Measurements from ENCODE around the gene TRPT1.
A peak's percentile ranks its signal among the peaks of the same experiment; 100 is the strongest.

TRPT1 gene

DNA sequence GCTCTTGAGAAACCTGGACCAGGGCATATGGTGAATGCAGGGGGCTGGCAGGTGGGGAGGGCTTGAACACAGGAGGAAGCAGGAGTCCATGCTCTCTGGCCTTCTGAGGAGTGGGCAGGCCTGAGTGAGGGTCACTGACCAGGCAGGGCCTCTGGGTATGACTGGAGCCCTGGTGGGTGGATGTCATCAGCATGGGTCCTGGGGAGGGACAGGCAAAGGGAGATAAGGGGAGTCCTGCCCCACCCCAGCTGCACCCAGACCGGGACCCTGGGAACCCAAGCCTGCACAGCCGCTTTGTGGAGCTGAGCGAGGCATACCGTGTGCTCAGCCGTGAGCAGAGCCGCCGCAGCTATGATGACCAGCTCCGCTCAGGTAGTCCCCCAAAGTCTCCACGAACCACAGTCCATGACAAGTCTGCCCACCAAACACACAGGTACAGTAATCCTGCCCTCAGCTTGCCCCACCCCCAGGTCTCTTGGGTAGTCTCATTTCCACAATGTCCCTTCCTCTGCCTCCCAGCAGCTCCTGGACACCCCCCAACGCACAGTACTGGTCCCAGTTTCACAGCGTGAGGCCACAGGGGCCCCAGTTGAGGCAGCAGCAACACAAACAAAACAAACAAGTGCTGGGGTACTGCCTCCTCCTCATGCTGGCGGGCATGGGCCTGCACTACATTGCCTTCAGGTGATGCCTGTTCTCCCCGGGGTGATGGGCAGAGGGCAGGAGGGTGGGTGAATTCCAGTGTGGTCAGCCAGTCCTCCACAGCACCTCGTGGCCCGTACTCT, 6.4 kb upstream of the TRPT1 start:
- DNase-seq (ENCODE audit: insufficient read length): no peak
- no peak for FAIRE-seq
- no peak for TF ChIP-seq TAF1 (IDR thresholded peaks at IDR 0.05; ENCODE audit: borderline replicate concordance, low read depth, low read length)
- TF ChIP-seq POLR2A (IDR thresholded peaks at IDR 0.05; ENCODE audit: low read depth, low read length): no peak
- no peak for TF ChIP-seq POLR2AphosphoS5 (IDR thresholded peaks at IDR 0.05; ENCODE audit: low read depth, low read length)

GRCh38 chr11:64231546-64231945, 5.6 kb upstream of the TRPT1 start:
- no peak for FAIRE-seq
- no peak for TF ChIP-seq POLR2AphosphoS5 (IDR thresholded peaks at IDR 0.05; ENCODE audit: low read depth, low read length)
- TF ChIP-seq POLR2A (IDR thresholded peaks at IDR 0.05; ENCODE audit: low read depth, low read length): no peak
- no peak for TF ChIP-seq TAF1 (IDR thresholded peaks at IDR 0.05; ENCODE audit: borderline replicate concordance, low read depth, low read length)
- no peak for DNase-seq (ENCODE audit: insufficient read length)

DNA sequence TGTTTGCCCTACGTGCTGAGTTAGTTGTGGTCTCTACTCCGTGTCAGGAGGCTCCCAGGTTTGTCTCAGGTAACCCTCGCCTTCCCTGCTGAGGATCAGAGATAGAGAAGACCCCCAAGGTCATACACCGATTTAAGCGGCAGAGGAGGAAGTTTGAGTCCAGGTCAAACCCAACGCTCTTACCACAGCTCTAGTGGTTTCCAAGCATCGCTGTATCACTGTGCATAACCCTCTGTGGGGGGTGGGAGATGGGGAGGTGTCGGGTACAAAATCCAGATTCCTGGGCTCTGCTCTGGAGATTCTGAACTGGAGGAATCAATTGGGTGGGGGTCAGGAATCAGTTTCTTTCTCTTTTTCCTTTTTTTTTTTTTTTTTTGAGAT, 5.0 kb upstream of the TRPT1 start:
- FAIRE-seq (peak; percentile 63), DNase-seq (ENCODE audit: insufficient read length) (no peak)
- no peak for TF ChIP-seq POLR2A (IDR thresholded peaks at IDR 0.05; ENCODE audit: low read depth, low read length)
- TF ChIP-seq TAF1 (IDR thresholded peaks at IDR 0.05; ENCODE audit: borderline replicate concordance, low read depth, low read length): no peak
- no peak for TF ChIP-seq POLR2AphosphoS5 (IDR thresholded peaks at IDR 0.05; ENCODE audit: low read depth, low read length)

- DNase-seq (ENCODE audit: insufficient read length) (peak; percentile 89), FAIRE-seq (peak; percentile 93)
- TF ChIP-seq TAF1 (IDR thresholded peaks at IDR 0.05; ENCODE audit: borderline replicate concordance, low read depth, low read length) (peak; percentile 36; the same call in 1 of the 2 replicates), POLR2AphosphoS5 (IDR thresholded peaks at IDR 0.05; ENCODE audit: low read depth, low read length) (peak; percentile 66), POLR2A (IDR thresholded peaks at IDR 0.05; ENCODE audit: low read depth, low read length) (peak; percentile 69; the same call in 1 of the 2 replicates)
Measured at GRCh38 chr11:64230171-64230984, 4.4 kb upstream of the TRPT1 start, which contains the start of gene DNAJC4. Gene DNAJC4 (plus strand): TSS chr11:64230548. CDS start chr11:64230855, 307 bp downstream.

- DNase-seq (ENCODE audit: insufficient read length) (no peak), FAIRE-seq (no peak)
- TF ChIP-seq TAF1 (IDR thresholded peaks at IDR 0.05; ENCODE audit: borderline replicate concordance, low read depth, low read length) (no peak), POLR2A (IDR thresholded peaks at IDR 0.05; ENCODE audit: low read depth, low read length) (no peak)
Measured at GRCh38 chr11:64229744-64230170, 3.8 kb upstream of the TRPT1 start.

- DNase-seq (ENCODE audit: insufficient read length) (no peak), FAIRE-seq (no peak)
- TF ChIP-seq POLR2A (IDR thresholded peaks at IDR 0.05; ENCODE audit: low read depth, low read length) (no peak), POLR2AphosphoS5 (IDR thresholded peaks at IDR 0.05; ENCODE audit: low read depth, low read length) (no peak), TAF1 (IDR thresholded peaks at IDR 0.05; ENCODE audit: borderline replicate concordance, low read depth, low read length) (no peak)
Measured at GRCh38 chr11:64229090-64229743, 3.2 kb upstream of the TRPT1 start.

DNA sequence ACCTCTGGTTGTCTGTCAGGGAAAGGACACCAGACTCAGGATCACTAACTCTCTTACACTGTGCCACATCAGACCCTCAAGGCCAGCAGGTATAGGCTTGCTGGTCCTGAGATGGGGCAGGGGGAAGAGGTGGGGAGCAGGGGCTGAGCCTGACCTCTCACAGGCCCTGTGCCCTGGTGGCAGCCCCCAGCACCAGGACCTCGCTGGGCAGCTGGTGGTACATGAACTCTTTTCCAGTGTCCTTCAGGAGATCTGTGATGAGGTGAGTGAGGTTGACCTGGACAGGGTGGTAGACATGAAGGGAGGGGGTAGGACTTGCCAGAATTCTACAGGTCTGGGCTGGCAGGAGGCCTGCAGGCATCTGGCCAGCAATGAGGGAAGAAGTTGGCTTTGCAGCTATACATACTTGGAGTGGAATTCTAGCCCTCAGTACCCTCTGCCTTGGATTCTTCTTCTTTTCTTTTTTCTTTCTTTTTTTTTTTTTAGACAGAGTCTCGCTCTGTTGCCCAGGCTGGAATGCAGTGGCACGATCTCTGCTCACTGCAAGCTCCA, 1.5 kb upstream of the TRPT1 start:
- no peak for TF ChIP-seq POLR2A (IDR thresholded peaks at IDR 0.05; ENCODE audit: low read depth, low read length)
- no peak for TF ChIP-seq POLR2AphosphoS5 (IDR thresholded peaks at IDR 0.05; ENCODE audit: low read depth, low read length)
- TF ChIP-seq TAF1 (IDR thresholded peaks at IDR 0.05; ENCODE audit: borderline replicate concordance, low read depth, low read length): no peak
- FAIRE-seq (no peak), DNase-seq (ENCODE audit: insufficient read length) (no peak)

GRCh38 chr11:64226507-64227051, 593 bp upstream of the TRPT1 start:
- DNase-seq (ENCODE audit: insufficient read length) (peak; percentile 77), FAIRE-seq (no peak)
- TF ChIP-seq POLR2A (IDR thresholded peaks at IDR 0.05; ENCODE audit: low read depth, low read length): no peak
- TF ChIP-seq POLR2AphosphoS5 (IDR thresholded peaks at IDR 0.05; ENCODE audit: low read depth, low read length): no peak
- TF ChIP-seq TAF1 (IDR thresholded peaks at IDR 0.05; ENCODE audit: borderline replicate concordance, low read depth, low read length): no peak

GRCh38 chr11:64224891-64225607, 937 bp downstream of the TRPT1 start:
- DNase-seq (ENCODE audit: insufficient read length) (no peak), FAIRE-seq (peak; percentile 84)
- TF ChIP-seq POLR2AphosphoS5 (IDR thresholded peaks at IDR 0.05; ENCODE audit: low read depth, low read length): no peak
- 0 out of 2 replicates have a peak, but pooled peaks have one; percentile 52 for TF ChIP-seq POLR2A (IDR thresholded peaks at IDR 0.05; ENCODE audit: low read depth, low read length)
- TF ChIP-seq TAF1 (IDR thresholded peaks at IDR 0.05; ENCODE audit: borderline replicate concordance, low read depth, low read length): no peak

DNA sequence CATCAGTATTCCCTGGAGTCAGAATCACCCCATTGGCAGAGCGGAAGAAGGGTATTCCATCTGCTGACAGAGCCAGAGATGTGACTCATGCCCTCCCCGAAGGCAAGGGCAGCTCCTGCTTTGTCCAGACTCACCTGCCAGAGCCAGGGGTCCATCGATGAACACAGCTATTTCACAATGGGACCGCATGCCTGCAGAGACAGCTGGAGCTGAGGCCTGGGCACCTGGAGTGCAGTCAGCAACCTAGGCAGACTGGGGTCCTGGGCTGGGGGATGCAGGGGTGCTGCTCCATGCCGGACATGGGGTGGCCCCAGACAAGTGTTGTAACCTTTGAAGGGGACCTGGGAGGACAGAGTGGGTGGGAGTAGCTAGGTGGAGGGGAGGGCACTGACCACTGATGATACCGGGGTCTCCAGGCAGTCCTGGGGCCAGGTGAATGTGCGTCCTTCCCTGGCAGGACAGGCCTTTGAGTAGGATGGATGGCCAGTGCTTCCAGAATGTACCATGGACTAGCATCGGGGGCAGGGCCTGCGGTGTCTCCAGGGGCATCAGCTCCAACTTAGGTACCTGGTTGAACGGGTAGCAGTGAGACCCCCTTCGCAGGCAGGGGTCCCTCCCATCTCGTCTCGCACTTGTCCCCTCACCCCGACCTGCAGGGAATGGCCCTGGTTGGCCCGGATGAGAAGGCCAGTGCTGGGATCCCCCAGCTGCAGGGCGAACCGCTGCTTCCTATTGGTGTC, 1.7 kb downstream of the TRPT1 start:
- TF ChIP-seq TAF1 (IDR thresholded peaks at IDR 0.05; ENCODE audit: borderline replicate concordance, low read depth, low read length) (no peak), POLR2A (IDR thresholded peaks at IDR 0.05; ENCODE audit: low read depth, low read length) (peak; percentile 70), POLR2AphosphoS5 (IDR thresholded peaks at IDR 0.05; ENCODE audit: low read depth, low read length) (peak; percentile 72)
- peak; percentile 30 for FAIRE-seq

More for the DNA sequence above, 1.7 kb downstream of the TRPT1 start:
- DNase-seq (ENCODE audit: insufficient read length): no peak
